K562 (cell line): ENCODE results near the gene DGCR2. TPM values are rescaled to one million over a fixed set of nuclear protein-coding genes. Genes with fewer than 3 reads are reported as not detected.

Experiments used
- DACH1 ChIP-seq: fragments of 450-650 bp; IDR thresholded peaks from 2 replicates; pipeline ENCODE4 v1.6.1; 2018; ENCODE audit not compliant: partially characterized antibody
- E2F3 ChIP-seq: fragments of 250-450 bp; sonication (Bioruptor Pico); IDR thresholded peaks from 2 replicates; pipeline ENCODE4 v1.4.0; 2020; ENCODE audit warnings: mild to moderate bottlenecking
- HSF4 ChIP-seq: fragments of 250-450 bp; sonication (Bioruptor Pico); IDR thresholded peaks from 2 replicates; pipeline ENCODE4 v2.1.2; 2022; ENCODE audit warnings: mild to moderate bottlenecking, moderate library complexity, borderline replicate concordance
- NFE2 ChIP-seq: IDR thresholded peaks from 2 replicates; pipeline ENCODE4 v1.6.1; 2014; ENCODE audit warnings: antibody characterized with exemption, low read depth
- SMC3 ChIP-seq: conservative IDR thresholded peaks from 2 replicates; pipeline ENCODE4 v1.6.1; 2011; ENCODE audit warnings: low read depth, low read length, improper control_type of control experiment; ENCODE audit not compliant: insufficient read depth
- TBL1XR1 ChIP-seq, 2 experiments: IDR thresholded peaks; 2 replicates each; pipeline ENCODE4 v1.6.1; 2012; ENCODE audit warnings: improper control_type of control experiment in 2 of 2, low read length in 2 of 2, mild to moderate bottlenecking in 1 of 2
- XRCC5 ChIP-seq: fragments of 200-400 bp; formaldehyde crosslinking; IDR thresholded peaks from 2 replicates; pipeline ENCODE4 v1.6.1; 2017; ENCODE audit warnings: low read depth, mild to moderate bottlenecking, low read length
- ZNF174 ChIP-seq: fragments of 250-450 bp; sonication (Bioruptor Pico); IDR thresholded peaks from 2 replicates; pipeline ENCODE4 v1.4.0; 2020; ENCODE audit warnings: mild to moderate bottlenecking
- polyA plus RNA-seq, 8 experiments: library from polyadenylated mRNA; depleted of rRNA in 4 of 8; stranded (reverse) in 5 of 8; unstranded in 3 of 8; fragments of >200 nt; fragmentation: Nextera tagmentation in 2 of 8; fragmentation: Illumina TruSeq in 1 of 8; extraction: Ambion mirVana in 2 of 8; extraction: Trizol in 1 of 8; gene quantifications; 2 replicates each; pipeline versions ENCODE4 v1.2.1 to v1.2.3, GENCODE V29; 2011 to 2014; ENCODE audit warnings: inconsistent platforms in 1 of 8, missing spikeins in 1 of 8
- total RNA-seq, 7 experiments: library from RNA; depleted of rRNA in 6 of 7; stranded (reverse); fragments of >200 nt in 6 of 7; fragmentation: Illumina TruSeq in 2 of 7; extraction: Trizol in 2 of 7; gene quantifications; 2 replicates each; pipeline versions ENCODE4 v1.2.1 to v1.2.3, GENCODE V29; 2011 to 2021; ENCODE audit warnings: low replicate concordance in 1 of 7
- TF ChIP-seq, protein P1 (sequence below), 3 experiments: IDR thresholded peaks in 2 of 3; conservative IDR thresholded peaks in 1 of 3; 2 replicates each; pipeline ENCODE4 v1.5.1; 2011 to 2012; ENCODE audit warnings: low read length in 3 of 3, mild to moderate bottlenecking in 3 of 3, control low read depth in 2 of 3, improper control_type of control experiment in 1 of 3, inconsistent platforms in 1 of 3, low read depth in 1 of 3, mixed read lengths in 1 of 3, moderate library complexity in 1 of 3; ENCODE audit not compliant: insufficient read depth in 2 of 3
- TF ChIP-seq, protein P2 (sequence below), 2 experiments: fragments of 450-650 bp in 1 of 2; sonication (generic) in 1 of 2; formaldehyde crosslinking in 1 of 2; IDR thresholded peaks; 2 replicates each; pipeline versions ENCODE4 v1.7.1 to v1.9.0; 2016 to 2022; ENCODE audit warnings: inconsistent platforms in 1 of 2, mild to moderate bottlenecking in 1 of 2, missing genetic modification reagents in 1 of 2
- TF ChIP-seq, protein P3 (sequence below): fragments of 200-800 bp; sonication (Bioruptor generic); IDR thresholded peaks from 2 replicates; pipeline ENCODE4 v1.6.1; 2016; ENCODE audit warnings: missing genetic modification characterization, missing compliant biosample characterization

DGCR2 gene
- total and polyA plus RNA-seq, 9 of the 15 experiments (the other 6 are each of a cell fraction or from before 2014, with no cell fraction given) = 0.69 to 101 (median 56.4) TPM

DNA sequence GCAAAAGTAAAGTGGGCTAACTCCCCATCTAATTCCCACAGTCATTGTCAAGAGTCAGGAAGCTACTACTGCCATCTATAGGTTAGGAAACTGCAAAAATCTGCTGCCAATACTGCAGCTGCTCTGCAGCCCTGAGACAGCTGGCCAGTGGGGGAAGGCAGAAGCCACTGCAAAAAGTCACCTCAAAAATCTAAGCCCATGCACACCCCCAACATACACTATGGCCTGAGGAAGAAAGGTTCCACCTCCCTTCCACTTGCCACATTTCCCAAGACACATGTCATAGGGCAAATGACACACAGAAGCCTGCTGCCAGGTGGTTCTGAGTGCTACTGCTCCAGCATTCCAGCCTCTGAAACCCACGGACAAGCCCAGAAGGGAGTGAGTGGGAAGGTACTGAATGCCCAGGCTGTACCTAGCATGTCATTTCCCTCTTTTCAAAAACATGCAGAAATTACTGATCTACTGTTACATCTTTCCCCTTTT, 36.9 kb downstream of the DGCR2 start (continued):
- TF ChIP-seq, protein P1, sequence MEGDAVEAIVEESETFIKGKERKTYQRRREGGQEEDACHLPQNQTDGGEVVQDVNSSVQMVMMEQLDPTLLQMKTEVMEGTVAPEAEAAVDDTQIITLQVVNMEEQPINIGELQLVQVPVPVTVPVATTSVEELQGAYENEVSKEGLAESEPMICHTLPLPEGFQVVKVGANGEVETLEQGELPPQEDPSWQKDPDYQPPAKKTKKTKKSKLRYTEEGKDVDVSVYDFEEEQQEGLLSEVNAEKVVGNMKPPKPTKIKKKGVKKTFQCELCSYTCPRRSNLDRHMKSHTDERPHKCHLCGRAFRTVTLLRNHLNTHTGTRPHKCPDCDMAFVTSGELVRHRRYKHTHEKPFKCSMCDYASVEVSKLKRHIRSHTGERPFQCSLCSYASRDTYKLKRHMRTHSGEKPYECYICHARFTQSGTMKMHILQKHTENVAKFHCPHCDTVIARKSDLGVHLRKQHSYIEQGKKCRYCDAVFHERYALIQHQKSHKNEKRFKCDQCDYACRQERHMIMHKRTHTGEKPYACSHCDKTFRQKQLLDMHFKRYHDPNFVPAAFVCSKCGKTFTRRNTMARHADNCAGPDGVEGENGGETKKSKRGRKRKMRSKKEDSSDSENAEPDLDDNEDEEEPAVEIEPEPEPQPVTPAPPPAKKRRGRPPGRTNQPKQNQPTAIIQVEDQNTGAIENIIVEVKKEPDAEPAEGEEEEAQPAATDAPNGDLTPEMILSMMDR (IDR thresholded peaks at IDR 0.05 in 2 of 3, conservative IDR thresholded peaks at IDR 0.05 in 1 of 3; ENCODE audit: insufficient read depth in 2 of 3, low read depth in 1 of 3, low read length in 3 of 3) = peak; percentile 76 to 79 (median 78)
- TF ChIP-seq XRCC5 (peak; percentile 64; the same call in 1 of the 2 replicates), TBL1XR1 (IDR thresholded peaks at IDR 0.05; ENCODE audit: low read length in 2 of 2) (0 out of 4 replicates have a peak, but pooled peaks of 1 of the 2 experiments have one; percentile 6), E2F3 (CRISPR knock-in tag) (0 out of 2 replicates have a peak, but pooled peaks have one; percentile 21), SMC3 (0 out of 2 replicates have a peak, but pooled peaks have one; percentile 34), HSF4 (CRISPR knock-in tag) (peak; percentile 74; the same call in 1 of the 2 replicates), ZNF174 (CRISPR knock-in tag) (no peak), NFE2 (peak; percentile 81), DACH1 (peak; percentile 49)
- TF ChIP-seq, protein P2, sequence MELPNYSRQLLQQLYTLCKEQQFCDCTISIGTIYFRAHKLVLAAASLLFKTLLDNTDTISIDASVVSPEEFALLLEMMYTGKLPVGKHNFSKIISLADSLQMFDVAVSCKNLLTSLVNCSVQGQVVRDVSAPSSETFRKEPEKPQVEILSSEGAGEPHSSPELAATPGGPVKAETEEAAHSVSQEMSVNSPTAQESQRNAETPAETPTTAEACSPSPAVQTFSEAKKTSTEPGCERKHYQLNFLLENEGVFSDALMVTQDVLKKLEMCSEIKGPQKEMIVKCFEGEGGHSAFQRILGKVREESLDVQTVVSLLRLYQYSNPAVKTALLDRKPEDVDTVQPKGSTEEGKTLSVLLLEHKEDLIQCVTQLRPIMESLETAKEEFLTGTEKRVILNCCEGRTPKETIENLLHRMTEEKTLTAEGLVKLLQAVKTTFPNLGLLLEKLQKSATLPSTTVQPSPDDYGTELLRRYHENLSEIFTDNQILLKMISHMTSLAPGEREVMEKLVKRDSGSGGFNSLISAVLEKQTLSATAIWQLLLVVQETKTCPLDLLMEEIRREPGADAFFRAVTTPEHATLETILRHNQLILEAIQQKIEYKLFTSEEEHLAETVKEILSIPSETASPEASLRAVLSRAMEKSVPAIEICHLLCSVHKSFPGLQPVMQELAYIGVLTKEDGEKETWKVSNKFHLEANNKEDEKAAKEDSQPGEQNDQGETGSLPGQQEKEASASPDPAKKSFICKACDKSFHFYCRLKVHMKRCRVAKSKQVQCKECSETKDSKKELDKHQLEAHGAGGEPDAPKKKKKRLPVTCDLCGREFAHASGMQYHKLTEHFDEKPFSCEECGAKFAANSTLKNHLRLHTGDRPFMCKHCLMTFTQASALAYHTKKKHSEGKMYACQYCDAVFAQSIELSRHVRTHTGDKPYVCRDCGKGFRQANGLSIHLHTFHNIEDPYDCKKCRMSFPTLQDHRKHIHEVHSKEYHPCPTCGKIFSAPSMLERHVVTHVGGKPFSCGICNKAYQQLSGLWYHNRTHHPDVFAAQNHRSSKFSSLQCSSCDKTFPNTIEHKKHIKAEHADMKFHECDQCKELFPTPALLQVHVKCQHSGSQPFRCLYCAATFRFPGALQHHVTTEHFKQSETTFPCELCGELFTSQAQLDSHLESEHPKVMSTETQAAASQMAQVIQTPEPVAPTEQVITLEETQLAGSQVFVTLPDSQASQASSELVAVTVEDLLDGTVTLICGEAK (IDR thresholded peaks at IDR 0.05) = no peak
- TF ChIP-seq, protein P2 (CRISPR knock-in tag; IDR thresholded peaks at IDR 0.05) = peak; percentile 59
- TF ChIP-seq, protein P3, sequence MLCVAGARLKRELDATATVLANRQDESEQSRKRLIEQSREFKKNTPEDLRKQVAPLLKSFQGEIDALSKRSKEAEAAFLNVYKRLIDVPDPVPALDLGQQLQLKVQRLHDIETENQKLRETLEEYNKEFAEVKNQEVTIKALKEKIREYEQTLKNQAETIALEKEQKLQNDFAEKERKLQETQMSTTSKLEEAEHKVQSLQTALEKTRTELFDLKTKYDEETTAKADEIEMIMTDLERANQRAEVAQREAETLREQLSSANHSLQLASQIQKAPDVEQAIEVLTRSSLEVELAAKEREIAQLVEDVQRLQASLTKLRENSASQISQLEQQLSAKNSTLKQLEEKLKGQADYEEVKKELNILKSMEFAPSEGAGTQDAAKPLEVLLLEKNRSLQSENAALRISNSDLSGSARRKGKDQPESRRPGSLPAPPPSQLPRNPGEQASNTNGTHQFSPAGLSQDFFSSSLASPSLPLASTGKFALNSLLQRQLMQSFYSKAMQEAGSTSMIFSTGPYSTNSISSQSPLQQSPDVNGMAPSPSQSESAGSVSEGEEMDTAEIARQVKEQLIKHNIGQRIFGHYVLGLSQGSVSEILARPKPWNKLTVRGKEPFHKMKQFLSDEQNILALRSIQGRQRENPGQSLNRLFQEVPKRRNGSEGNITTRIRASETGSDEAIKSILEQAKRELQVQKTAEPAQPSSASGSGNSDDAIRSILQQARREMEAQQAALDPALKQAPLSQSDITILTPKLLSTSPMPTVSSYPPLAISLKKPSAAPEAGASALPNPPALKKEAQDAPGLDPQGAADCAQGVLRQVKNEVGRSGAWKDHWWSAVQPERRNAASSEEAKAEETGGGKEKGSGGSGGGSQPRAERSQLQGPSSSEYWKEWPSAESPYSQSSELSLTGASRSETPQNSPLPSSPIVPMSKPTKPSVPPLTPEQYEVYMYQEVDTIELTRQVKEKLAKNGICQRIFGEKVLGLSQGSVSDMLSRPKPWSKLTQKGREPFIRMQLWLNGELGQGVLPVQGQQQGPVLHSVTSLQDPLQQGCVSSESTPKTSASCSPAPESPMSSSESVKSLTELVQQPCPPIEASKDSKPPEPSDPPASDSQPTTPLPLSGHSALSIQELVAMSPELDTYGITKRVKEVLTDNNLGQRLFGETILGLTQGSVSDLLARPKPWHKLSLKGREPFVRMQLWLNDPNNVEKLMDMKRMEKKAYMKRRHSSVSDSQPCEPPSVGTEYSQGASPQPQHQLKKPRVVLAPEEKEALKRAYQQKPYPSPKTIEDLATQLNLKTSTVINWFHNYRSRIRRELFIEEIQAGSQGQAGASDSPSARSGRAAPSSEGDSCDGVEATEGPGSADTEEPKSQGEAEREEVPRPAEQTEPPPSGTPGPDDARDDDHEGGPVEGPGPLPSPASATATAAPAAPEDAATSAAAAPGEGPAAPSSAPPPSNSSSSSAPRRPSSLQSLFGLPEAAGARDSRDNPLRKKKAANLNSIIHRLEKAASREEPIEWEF (CRISPR knock-in tag) = no peak
